WTC11 (cell line): ENCODE data around the gene LARGE1. TPM values are rescaled to one million over a fixed set of nuclear protein-coding genes. Genes with fewer than 3 reads are reported as not detected.

Experiments used
- ATAC-seq: fragments of 200-7000 bp; cut with Tn5 transposase; 2 replicates; pipeline ENCODE4 v1.10.0; 2021; ENCODE audit warnings: mild to moderate bottlenecking, moderate library complexity
- CTCF ChIA-PET: fragments of 300-600 bp; sonication (Branson Sonifier 250); formaldehyde crosslinking; loops from one replicate; lab custom pipeline; 2021; ENCODE audit warnings: antibody characterized with exemption; lab: Charles Lee
- POLR2A ChIA-PET: fragments of 350-600 bp; sonication (Branson Sonifier 250); formaldehyde crosslinking; loops from one replicate; lab custom pipeline; 2021; ENCODE audit warnings: antibody characterized with exemption; lab: Charles Lee
- DNase-seq: peaks from one replicate; pipeline ENCODE4 v3.0.0; 2021; ENCODE audit warnings: low spot score
- H3K27ac Mint-ChIP-seq: 2 replicates; pipeline ENCODE4 v1.8.0; 2021; ENCODE audit warnings: mixed read lengths
- H3K27me3 Mint-ChIP-seq: 2 replicates; pipeline ENCODE4 v1.8.0; 2021; ENCODE audit warnings: low read depth, mild to moderate bottlenecking, moderate library complexity, mixed read lengths
- H3K36me3 Mint-ChIP-seq: 2 replicates; pipeline ENCODE4 v1.8.0; 2021; ENCODE audit warnings: mixed read lengths
- H3K4me1 Mint-ChIP-seq: 2 replicates; pipeline ENCODE4 v1.8.0; 2022; ENCODE audit warnings: mixed read lengths
- H3K4me3 Mint-ChIP-seq: 2 replicates; pipeline ENCODE4 v1.8.0; 2021; ENCODE audit warnings: mild to moderate bottlenecking, moderate library complexity, mixed read lengths
- H3K9me3 Mint-ChIP-seq: 2 replicates; pipeline ENCODE4 v1.8.0; 2021; ENCODE audit warnings: mixed read lengths
- ATF1 ChIP-seq: sonication (generic); formaldehyde crosslinking; IDR thresholded peaks from 2 replicates; pipeline ENCODE4 v1.8.1; 2023; ENCODE audit warnings: mild to moderate bottlenecking, moderate library complexity, missing genetic modification reagents
- FOXK1 ChIP-seq: sonication (generic); formaldehyde crosslinking; IDR thresholded peaks from 2 replicates; pipeline ENCODE4 v1.8.0; 2022; ENCODE audit warnings: mild to moderate bottlenecking, moderate library complexity, missing genetic modification reagents
- MXD4 ChIP-seq: fragments of 250-450 bp; sonication (Bioruptor Pico); IDR thresholded peaks from 2 replicates; pipeline ENCODE4 v1.8.0; 2021; ENCODE audit warnings: mild to moderate bottlenecking, moderate library complexity, borderline replicate concordance
- NFATC4 ChIP-seq: fragments of 250-450 bp; sonication (Bioruptor Pico); IDR thresholded peaks from 2 replicates; pipeline ENCODE4 v1.9.0; 2021; ENCODE audit warnings: mild to moderate bottlenecking
- NFYB ChIP-seq: sonication (generic); formaldehyde crosslinking; conservative IDR thresholded peaks from 2 replicates; pipeline ENCODE4 v1.8.0; 2022; ENCODE audit warnings: low read depth, missing genetic modification reagents
- RORB ChIP-seq: fragments of 250-450 bp; sonication (Bioruptor Pico); IDR thresholded peaks from 2 replicates; pipeline ENCODE4 v1.9.0; 2021; ENCODE audit warnings: mild to moderate bottlenecking
- SMAD3 ChIP-seq: sonication (generic); formaldehyde crosslinking; IDR thresholded peaks from 2 replicates; pipeline ENCODE4 v1.8.0; 2022; ENCODE audit warnings: missing genetic modification reagents, mild to moderate bottlenecking, borderline replicate concordance
- TEAD1 ChIP-seq: sonication (generic); formaldehyde crosslinking; IDR thresholded peaks from 2 replicates; pipeline ENCODE4 v1.8.0; 2022; ENCODE audit warnings: mild to moderate bottlenecking, missing genetic modification reagents
- ZBTB21 ChIP-seq: sonication (generic); formaldehyde crosslinking; IDR thresholded peaks from 2 replicates; pipeline ENCODE4 v1.8.1; 2023; ENCODE audit warnings: mild to moderate bottlenecking, missing genetic modification reagents, borderline replicate concordance
- ZNF263 ChIP-seq: sonication (generic); formaldehyde crosslinking; IDR thresholded peaks from 2 replicates; pipeline ENCODE4 v1.8.1; 2022; ENCODE audit warnings: low read depth, mild to moderate bottlenecking, moderate library complexity, missing genetic modification reagents
- ZNF317 ChIP-seq: sonication (generic); formaldehyde crosslinking; IDR thresholded peaks from 2 replicates; pipeline ENCODE4 v1.8.1; 2023; ENCODE audit warnings: low read depth, mild to moderate bottlenecking, moderate library complexity, missing genetic modification reagents, borderline replicate concordance
- ZNF396 ChIP-seq: fragments of 250-450 bp; sonication (Bioruptor Pico); IDR thresholded peaks from 2 replicates; pipeline ENCODE4 v1.8.0; 2021; ENCODE audit warnings: mild to moderate bottlenecking, moderate library complexity, borderline replicate concordance
- total RNA-seq: library from RNA; stranded (reverse); gene quantifications from 3 replicates; pipeline ENCODE4 v1.2.3, GENCODE V29; 2021
- TF ChIP-seq, protein P1 (sequence below): sonication (generic); formaldehyde crosslinking; IDR thresholded peaks from 2 replicates; pipeline ENCODE4 v1.8.1; 2022; ENCODE audit warnings: mild to moderate bottlenecking, moderate library complexity, missing genetic modification reagents
- TF ChIP-seq, protein P2 (sequence below): fragments of 250-450 bp; sonication (Bioruptor Pico); IDR thresholded peaks from 2 replicates; pipeline ENCODE4 v1.9.0; 2021; ENCODE audit warnings: moderate library complexity, mild to moderate bottlenecking, inconsistent platforms, borderline replicate concordance
- TF ChIP-seq, protein P3 (sequence below): fragments of 250-450 bp; sonication (Bioruptor Pico); conservative IDR thresholded peaks from 2 replicates; pipeline ENCODE4 v1.9.0; 2021; ENCODE audit warnings: mild to moderate bottlenecking
- TF ChIP-seq, protein P4 (sequence below): sonication (generic); formaldehyde crosslinking; IDR thresholded peaks from 2 replicates; pipeline ENCODE4 v1.8.0; 2022; ENCODE audit warnings: mild to moderate bottlenecking, missing genetic modification reagents
- TF ChIP-seq, protein P5 (sequence below): sonication (generic); formaldehyde crosslinking; IDR thresholded peaks from 2 replicates; pipeline ENCODE4 v1.8.0; 2022; ENCODE audit warnings: mild to moderate bottlenecking, missing genetic modification reagents
- TF ChIP-seq, protein P6 (sequence below): fragments of 250-450 bp; sonication (Bioruptor Pico); IDR thresholded peaks from 2 replicates; pipeline ENCODE4 v1.8.0; 2021; ENCODE audit warnings: mild to moderate bottlenecking
- TF ChIP-seq, protein P7 (sequence below): sonication (generic); formaldehyde crosslinking; IDR thresholded peaks from 2 replicates; pipeline ENCODE4 v1.8.1; 2023; ENCODE audit warnings: mild to moderate bottlenecking, missing genetic modification reagents, moderate library complexity
- TF ChIP-seq, protein P8 (sequence below): sonication (generic); formaldehyde crosslinking; IDR thresholded peaks from 2 replicates; pipeline ENCODE4 v1.8.1; 2022; ENCODE audit warnings: low read depth, mild to moderate bottlenecking, moderate library complexity, missing genetic modification reagents, borderline replicate concordance

The LARGE1 gene
- total RNA-seq, 1 experiment from 2014 or later, result 72.6 TPM

DNA sequence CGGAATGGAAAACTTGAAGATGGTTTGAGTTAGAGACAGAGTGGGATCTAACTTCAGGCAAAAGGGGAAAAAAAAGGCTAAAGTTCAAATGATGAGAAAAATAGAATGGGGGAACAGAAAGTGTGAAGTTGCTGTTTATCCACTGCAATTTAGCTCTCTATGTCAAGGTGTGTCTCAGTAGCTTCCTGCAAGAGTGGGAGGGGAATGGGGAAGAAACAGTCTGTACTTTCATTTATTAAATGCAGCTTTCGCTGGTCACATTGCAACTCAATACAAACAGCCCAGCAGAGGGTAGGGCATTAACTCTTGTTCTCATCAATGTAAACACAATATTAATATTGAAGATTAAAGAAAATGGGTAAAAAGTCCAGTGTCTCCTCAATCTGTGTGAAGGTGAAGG is 647.4 kb downstream of the LARGE1 start:
- CTCF ChIA-PET, result no interaction called here
- DNase-seq (no peak), ATAC-seq (no peak)
- no peaks in the 10 kb centered on the region for H3K4me1 Mint-ChIP-seq
- no peaks in the 10 kb centered on the region for H3K9me3 Mint-ChIP-seq
- POLR2A ChIA-PET, result no interaction called here
- no peak overlapping the region for H3K27ac Mint-ChIP-seq
- TF ChIP-seq, protein P1, sequence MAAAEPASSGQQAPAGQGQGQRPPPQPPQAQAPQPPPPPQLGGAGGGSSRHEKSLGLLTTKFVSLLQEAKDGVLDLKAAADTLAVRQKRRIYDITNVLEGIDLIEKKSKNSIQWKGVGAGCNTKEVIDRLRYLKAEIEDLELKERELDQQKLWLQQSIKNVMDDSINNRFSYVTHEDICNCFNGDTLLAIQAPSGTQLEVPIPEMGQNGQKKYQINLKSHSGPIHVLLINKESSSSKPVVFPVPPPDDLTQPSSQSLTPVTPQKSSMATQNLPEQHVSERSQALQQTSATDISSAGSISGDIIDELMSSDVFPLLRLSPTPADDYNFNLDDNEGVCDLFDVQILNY (CRISPR knock-in tag), result no peak
- TF ChIP-seq ATF1 (CRISPR knock-in tag) (no peak), SMAD3 (CRISPR knock-in tag) (no peak), TEAD1 (CRISPR knock-in tag) (no peak), RORB (CRISPR knock-in tag) (no peak), ZNF396 (CRISPR knock-in tag) (no peak)
- TF ChIP-seq, protein P2, sequence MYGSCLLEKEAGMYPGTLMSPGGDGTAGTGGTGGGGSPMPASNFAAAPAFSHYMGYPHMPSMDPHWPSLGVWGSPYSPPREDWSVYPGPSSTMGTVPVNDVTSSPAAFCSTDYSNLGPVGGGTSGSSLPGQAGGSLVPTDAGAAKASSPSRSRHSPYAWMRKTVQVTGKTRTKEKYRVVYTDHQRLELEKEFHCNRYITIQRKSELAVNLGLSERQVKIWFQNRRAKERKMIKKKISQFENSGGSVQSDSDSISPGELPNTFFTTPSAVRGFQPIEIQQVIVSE (CRISPR knock-in tag), result no peak
- TF ChIP-seq, protein P3, sequence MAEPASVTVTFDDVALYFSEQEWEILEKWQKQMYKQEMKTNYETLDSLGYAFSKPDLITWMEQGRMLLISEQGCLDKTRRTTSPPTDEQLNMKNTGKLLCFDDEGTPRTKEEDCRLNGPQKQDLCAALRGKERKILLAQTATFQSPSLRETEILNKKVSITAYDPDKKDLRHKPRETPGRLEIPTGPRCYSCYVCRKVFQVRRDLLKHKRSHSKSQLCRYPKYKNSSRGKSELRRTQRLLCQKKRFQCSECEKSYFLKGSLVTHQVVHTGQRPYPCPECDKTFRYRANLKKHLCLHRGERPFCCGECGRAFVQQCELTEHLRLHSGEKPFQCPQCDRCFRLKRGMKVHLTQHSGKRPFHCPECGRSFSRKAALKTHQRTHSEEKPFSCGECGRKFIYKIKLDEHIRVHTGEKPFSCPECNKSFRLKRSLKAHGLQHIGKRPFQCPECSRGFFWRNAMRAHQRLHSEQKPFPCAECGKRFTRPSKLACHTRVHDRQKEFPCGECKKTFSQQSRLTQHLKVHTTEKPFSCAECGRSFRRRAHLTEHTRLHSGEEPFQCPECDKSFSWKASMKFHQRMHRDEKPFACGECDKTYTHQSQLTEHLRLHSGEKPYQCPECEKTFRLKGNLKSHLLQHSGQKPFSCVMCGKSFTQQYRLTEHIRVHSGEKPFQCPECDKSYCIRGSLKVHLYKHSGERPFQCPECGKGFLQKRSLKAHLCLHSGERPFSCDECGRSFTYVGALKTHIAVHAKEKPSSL (CRISPR knock-in tag), result no peak
- TF ChIP-seq, protein P4, sequence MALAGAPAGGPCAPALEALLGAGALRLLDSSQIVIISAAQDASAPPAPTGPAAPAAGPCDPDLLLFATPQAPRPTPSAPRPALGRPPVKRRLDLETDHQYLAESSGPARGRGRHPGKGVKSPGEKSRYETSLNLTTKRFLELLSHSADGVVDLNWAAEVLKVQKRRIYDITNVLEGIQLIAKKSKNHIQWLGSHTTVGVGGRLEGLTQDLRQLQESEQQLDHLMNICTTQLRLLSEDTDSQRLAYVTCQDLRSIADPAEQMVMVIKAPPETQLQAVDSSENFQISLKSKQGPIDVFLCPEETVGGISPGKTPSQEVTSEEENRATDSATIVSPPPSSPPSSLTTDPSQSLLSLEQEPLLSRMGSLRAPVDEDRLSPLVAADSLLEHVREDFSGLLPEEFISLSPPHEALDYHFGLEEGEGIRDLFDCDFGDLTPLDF, result no peak
- no peaks in the 10 kb centered on the region for H3K27me3 Mint-ChIP-seq
- peaks cover 9% of the 10 kb centered on the region for H3K36me3 Mint-ChIP-seq
- no peak overlapping the region for H3K4me3 Mint-ChIP-seq

DNA sequence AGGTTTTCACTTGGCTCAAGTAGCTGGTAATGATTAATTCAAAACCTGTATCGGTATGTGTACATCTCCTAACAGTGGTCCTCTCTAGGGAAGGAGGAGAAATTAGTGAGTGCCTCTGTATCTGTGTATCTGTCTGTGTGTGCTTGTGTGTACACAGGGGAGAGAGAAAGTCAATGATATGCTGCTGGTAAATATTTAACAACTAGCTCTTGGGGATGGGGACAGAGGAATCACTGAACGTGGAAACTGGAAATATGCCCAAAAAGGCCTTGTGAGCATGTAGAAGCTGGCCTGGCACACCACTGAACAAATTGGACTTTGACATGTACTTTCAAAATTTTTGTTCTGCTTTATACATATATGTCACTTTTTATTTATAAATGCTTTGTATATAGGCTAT is 648.1 kb downstream of the LARGE1 start:
- POLR2A ChIA-PET, result no interaction called here

DNA sequence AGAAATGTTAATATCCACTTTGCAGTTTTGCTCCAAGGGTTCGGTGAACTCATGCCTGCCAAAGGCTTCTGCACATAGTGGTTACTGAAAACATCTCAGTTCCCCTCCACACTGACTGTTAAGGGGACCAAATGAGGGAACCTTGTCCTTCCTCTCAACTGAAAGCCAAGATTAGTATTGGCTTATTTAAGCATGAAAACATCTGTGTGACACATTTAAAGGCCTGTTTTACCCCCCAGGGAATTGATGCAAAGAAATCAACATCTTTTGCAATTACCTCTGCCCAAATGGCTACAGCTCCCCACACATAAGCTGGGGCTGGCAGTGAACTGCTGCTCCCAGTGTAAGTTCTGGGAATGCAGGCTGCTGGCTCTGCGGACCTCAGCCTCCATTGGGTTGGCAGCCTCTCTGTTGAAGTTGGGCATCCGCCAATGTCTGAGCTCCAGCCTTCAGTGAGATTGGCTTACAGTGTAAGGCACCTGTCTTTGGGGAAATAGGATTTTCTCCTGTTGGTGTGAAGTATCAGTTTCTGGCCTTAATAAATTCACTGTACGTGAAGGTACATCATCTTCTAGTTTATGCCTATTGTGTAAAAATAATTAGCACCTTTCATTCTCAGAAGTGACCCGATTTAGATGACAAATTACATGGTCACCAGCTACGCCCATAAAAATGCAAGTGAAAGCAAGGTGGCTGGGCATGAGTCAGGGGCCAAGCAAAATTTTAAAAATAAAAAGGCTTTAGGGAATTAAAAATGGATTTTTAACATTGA is 648.7 kb downstream of the LARGE1 start:
- ChIA-PET POLR2A (no interaction called here), CTCF (no interaction called here)
- Mint-ChIP-seq H3K27ac (no peak overlapping the region), H3K27me3 (no peaks in the 10 kb centered on the region), H3K9me3 (0 out of 2 replicates have a peak, but pooled peaks cover 3% of the 10 kb centered on the region), H3K4me3 (no peak overlapping the region), H3K36me3 (peaks cover 3% of the 10 kb centered on the region), H3K4me1 (no peaks in the 10 kb centered on the region)
- DNase-seq, result no peak
- ATAC-seq, result no peak
- no peak for TF ChIP-seq NFYB (CRISPR knock-in tag)
- TF ChIP-seq, protein P5, sequence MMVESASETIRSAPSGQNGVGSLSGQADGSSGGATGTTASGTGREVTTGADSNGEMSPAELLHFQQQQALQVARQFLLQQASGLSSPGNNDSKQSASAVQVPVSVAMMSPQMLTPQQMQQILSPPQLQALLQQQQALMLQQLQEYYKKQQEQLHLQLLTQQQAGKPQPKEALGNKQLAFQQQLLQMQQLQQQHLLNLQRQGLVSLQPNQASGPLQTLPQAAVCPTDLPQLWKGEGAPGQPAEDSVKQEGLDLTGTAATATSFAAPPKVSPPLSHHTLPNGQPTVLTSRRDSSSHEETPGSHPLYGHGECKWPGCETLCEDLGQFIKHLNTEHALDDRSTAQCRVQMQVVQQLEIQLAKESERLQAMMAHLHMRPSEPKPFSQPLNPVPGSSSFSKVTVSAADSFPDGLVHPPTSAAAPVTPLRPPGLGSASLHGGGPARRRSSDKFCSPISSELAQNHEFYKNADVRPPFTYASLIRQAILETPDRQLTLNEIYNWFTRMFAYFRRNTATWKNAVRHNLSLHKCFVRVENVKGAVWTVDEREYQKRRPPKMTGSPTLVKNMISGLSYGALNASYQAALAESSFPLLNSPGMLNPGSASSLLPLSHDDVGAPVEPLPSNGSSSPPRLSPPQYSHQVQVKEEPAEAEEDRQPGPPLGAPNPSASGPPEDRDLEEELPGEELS, result no peak
- TF ChIP-seq, protein P6, sequence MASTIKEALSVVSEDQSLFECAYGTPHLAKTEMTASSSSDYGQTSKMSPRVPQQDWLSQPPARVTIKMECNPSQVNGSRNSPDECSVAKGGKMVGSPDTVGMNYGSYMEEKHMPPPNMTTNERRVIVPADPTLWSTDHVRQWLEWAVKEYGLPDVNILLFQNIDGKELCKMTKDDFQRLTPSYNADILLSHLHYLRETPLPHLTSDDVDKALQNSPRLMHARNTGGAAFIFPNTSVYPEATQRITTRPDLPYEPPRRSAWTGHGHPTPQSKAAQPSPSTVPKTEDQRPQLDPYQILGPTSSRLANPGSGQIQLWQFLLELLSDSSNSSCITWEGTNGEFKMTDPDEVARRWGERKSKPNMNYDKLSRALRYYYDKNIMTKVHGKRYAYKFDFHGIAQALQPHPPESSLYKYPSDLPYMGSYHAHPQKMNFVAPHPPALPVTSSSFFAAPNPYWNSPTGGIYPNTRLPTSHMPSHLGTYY, result no peak
- TF ChIP-seq, protein P7, sequence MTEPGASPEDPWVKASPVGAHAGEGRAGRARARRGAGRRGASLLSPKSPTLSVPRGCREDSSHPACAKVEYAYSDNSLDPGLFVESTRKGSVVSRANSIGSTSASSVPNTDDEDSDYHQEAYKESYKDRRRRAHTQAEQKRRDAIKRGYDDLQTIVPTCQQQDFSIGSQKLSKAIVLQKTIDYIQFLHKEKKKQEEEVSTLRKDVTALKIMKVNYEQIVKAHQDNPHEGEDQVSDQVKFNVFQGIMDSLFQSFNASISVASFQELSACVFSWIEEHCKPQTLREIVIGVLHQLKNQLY (CRISPR knock-in tag), result no peak
- TF ChIP-seq ZNF317 (CRISPR knock-in tag), result no peak
- TF ChIP-seq, protein P8, sequence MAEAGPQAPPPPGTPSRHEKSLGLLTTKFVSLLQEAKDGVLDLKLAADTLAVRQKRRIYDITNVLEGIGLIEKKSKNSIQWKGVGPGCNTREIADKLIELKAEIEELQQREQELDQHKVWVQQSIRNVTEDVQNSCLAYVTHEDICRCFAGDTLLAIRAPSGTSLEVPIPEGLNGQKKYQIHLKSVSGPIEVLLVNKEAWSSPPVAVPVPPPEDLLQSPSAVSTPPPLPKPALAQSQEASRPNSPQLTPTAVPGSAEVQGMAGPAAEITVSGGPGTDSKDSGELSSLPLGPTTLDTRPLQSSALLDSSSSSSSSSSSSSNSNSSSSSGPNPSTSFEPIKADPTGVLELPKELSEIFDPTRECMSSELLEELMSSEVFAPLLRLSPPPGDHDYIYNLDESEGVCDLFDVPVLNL, result no peak

More for the DNA sequence above, 648.1 kb downstream of the LARGE1 start:
- TF ChIP-seq ATF1 (CRISPR knock-in tag) (no peak), MXD4 (CRISPR knock-in tag) (no peak), ZNF263 (no peak), NFATC4 (CRISPR knock-in tag) (no peak), RORB (CRISPR knock-in tag) (no peak), NFYB (CRISPR knock-in tag) (no peak), ZBTB21 (CRISPR knock-in tag) (no peak), FOXK1 (CRISPR knock-in tag) (no peak)
- TF ChIP-seq, protein P4, result no peak
- CTCF ChIA-PET, result no interaction called here
- Mint-ChIP-seq H3K27ac (no peak overlapping the region), H3K36me3 (peaks cover 7% of the 10 kb centered on the region), H3K4me1 (no peaks in the 10 kb centered on the region), H3K9me3 (0 out of 2 replicates have a peak, but pooled peaks cover 3% of the 10 kb centered on the region), H3K27me3 (no peaks in the 10 kb centered on the region), H3K4me3 (no peak overlapping the region)
- ATAC-seq, result no peak
- no peak for DNase-seq
